Psoas muscle (tissue), 8 donors: Measurements from ENCODE around the gene ASIC4. TPM values are rescaled to one million over a fixed set of nuclear protein-coding genes. Genes with fewer than 3 reads are reported as not detected.

Experiments
- ATAC-seq, 4 donors: fragments of 200-7000 bp; cut with Tn5 transposase; one replicate each; pipeline ENCODE4 v1.9.1; 2020; ENCODE audit warnings: moderate library complexity in 3 of 4, mild to moderate bottlenecking in 2 of 4
- DNase-seq, 2 donors: peaks; one replicate each; pipeline ENCODE4 v3.0.0-alpha.2; 2020
- H3K27ac ChIP-seq: fragments of 200-600 bp; one replicate; pipeline ENCODE4 v1.8.0; 2022
- H3K27me3 ChIP-seq, 3 donors: fragments of 200-600 bp in 1 of 3; one replicate each; pipeline versions ENCODE4 v1.6.1 to v1.8.0; 2013 to 2022; ENCODE audit warnings: low read length in 2 of 3, mild to moderate bottlenecking in 2 of 3, moderate library complexity in 1 of 3; ENCODE audit not compliant: insufficient read depth in 3 of 3
- H3K36me3 ChIP-seq, 2 donors: fragments of 200-600 bp in 1 of 2; one replicate each; pipeline versions ENCODE4 v1.6.1 to v1.8.0; 2013 to 2022; ENCODE audit warnings: low read depth in 1 of 2, mild to moderate bottlenecking in 1 of 2, moderate library complexity in 1 of 2; ENCODE audit not compliant: insufficient read depth in 1 of 2
- H3K4me1 ChIP-seq: fragments of 200-600 bp; one replicate; pipeline ENCODE4 v1.8.0; 2022
- H3K4me3 ChIP-seq: fragments of 200-600 bp; one replicate; pipeline ENCODE4 v1.8.0; 2022; ENCODE audit warnings: mild to moderate bottlenecking
- H3K9me3 ChIP-seq: fragments of 200-600 bp; one replicate; pipeline ENCODE4 v1.8.0; 2022
- WGBS, 3 donors: extraction: QIAGEN DNeasy Blood & Tissue Kit; methylation state at CpG; one replicate each; pipeline versions ENCODE4 v1.1.6 to v1.1.7; 2013; 5-methylcytosine and 5-hydroxymethylcytosine counted together
- intact Hi-C, 2 donors: fragments of 100-400 bp; cut with DNase I; formaldehyde crosslinking; loops; one replicate each; pipeline versions ENCODE4 v1.11.0 to v1.14.2; 2022
- polyA plus RNA-seq, 3 donors: library from polyadenylated mRNA; stranded (reverse); fragments of 200-250 nt; gene quantifications; one replicate each; pipeline ENCODE4 v1.2.3, GENCODE V29; 2013
- total RNA-seq, 4 donors: library from RNA; stranded (reverse); fragmentation: NEBNext Ultra II Directional in 2 of 4; extraction: Animal tissue kit (Norgen Biotek cat#: 25700) in 2 of 4; gene quantifications; one replicate each; pipeline versions ENCODE4 v1.2.1 to v1.2.4, GENCODE V29; 2021 to 2023
- TF ChIP-seq, protein P1 (sequence below): fragments of 200-600 bp; IDR thresholded peaks from one replicate; pipeline ENCODE4 v1.8.0; 2022; ENCODE audit warnings: antibody characterized with exemption
- donor health status: healthy with polysubstance abuse.
- donor health status: DM: no; HTN: no; CAD: no; lungs with moderate emphysema.
- donor health status: Bipolar disorder and iron deficiency.
- donor health status: healthy.
- donor health status: DM: yes; HTN: yes; CAD: no.
- donor health status: DM: no; HTN: no; CAD: no.
- donor health status: DM: no; HTN: no; CAD: no.
- donor health status: DM: yes; HTN: yes; CAD: no.

Gene ASIC4
- total and polyA plus RNA-seq, 7 donors = 0.03 to 0.34 (median 0.26) TPM; not detected in 3

DNA sequence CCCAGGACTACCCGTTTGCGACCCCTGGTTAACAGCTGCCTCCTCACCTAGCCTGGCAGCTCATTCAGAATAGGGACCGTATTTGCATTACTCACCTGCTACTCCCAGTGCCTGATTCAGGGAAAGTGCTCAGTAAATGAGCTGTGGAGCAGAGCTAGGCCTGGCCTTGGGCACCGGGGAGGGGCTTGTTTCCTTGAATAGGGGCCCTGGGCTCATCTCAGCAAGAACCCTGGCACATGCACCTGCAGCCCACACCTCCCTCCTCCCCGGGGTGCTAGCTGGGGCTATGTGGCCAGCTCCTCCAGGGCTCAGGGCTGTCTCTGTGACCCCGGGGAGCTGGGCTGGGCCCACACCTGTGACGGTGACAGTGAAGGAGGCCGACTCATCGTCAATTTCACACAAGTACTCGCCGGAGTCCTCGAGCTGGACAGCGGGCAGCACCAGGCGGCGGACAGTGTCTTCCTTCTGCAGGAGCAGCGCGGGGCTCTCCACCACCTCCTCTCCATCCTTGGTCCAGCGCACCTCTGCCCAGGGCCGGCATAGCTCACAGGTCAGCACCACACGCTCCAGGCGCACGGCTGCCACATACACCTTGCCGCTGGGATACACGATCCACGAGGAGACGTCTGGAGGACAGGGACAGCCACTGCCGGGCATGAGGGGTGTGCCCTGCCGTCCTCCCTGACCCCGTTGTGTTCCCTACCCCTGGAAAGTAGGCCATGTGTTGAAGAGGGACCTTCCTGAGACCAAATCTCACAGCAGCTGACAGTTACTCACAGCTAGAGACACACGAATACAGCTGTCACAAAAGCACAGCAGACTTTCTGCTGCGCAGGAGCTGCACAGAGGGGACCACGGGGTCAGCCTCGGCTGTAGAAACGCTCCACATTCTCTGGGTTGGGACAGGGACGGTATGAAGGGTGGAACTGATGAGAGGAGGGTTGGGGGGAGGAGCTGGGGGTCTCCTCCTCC is 48.1 kb downstream of the ASIC4 start:
- intact Hi-C loops = no loop called here
- Histone ChIP-seq H3K27ac (no peak overlapping the region), H3K4me1 (no peaks in the 10 kb centered on the region), H3K36me3 (peaks cover 0 to 91% of the 10 kb centered on the region in 2 donors), H3K27me3 (no peaks in the 10 kb centered on the region), H3K9me3 (no peaks in the 10 kb centered on the region), H3K4me3 (no peak overlapping the region)
- WGBS, 3 donors = 74 to 78% (median 77%) methylated on average over 34 to 35 of the region's 35 CpGs
- DNase-seq = no peak
- no peak for ATAC-seq
- TF ChIP-seq, protein P1, sequence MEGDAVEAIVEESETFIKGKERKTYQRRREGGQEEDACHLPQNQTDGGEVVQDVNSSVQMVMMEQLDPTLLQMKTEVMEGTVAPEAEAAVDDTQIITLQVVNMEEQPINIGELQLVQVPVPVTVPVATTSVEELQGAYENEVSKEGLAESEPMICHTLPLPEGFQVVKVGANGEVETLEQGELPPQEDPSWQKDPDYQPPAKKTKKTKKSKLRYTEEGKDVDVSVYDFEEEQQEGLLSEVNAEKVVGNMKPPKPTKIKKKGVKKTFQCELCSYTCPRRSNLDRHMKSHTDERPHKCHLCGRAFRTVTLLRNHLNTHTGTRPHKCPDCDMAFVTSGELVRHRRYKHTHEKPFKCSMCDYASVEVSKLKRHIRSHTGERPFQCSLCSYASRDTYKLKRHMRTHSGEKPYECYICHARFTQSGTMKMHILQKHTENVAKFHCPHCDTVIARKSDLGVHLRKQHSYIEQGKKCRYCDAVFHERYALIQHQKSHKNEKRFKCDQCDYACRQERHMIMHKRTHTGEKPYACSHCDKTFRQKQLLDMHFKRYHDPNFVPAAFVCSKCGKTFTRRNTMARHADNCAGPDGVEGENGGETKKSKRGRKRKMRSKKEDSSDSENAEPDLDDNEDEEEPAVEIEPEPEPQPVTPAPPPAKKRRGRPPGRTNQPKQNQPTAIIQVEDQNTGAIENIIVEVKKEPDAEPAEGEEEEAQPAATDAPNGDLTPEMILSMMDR = no peak

DNA sequence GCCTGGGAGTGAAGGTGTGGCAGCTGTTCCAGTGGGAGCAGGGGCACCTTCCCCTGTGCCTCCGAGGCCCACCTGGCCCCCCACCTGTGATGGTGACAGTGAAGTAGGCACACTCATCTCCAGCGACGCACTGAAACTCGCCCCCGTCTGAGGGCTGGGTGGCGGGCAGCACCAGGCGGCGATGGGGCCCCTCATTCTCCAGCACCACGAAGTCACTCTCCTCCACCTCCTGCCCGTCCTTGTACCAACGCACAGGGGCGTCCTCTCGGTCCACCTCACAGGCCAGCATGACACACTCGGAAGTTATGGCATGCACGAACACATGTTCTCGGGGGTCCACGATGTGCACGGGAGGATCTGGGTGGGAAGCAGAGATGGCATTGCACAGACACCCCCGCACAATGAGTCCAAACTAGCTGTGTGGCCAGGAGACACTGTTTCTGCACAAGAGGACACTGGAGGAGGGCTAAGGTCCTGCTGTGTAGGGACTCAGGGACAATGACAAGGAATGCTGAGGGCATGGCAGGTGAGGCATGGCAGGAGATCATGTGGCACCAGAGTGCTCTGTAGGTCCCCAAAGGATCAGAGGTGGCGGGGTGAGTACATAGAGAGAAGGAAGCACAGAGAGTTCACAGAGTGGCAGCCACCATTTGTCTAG is 49.1 kb downstream of the ASIC4 start:
- WGBS, 3 donors = 88 to 90% (median 88%) methylated on average over 20 of the region's 20 CpGs
- H3K4me3 ChIP-seq = no peak overlapping the region
- no peaks in the 10 kb centered on the region for H3K4me1 ChIP-seq
- H3K36me3 ChIP-seq = peaks cover 0 to 87% of the 10 kb centered on the region in 2 donors
- H3K9me3 ChIP-seq = no peaks in the 10 kb centered on the region
- ATAC-seq (no peak), DNase-seq (no peak)
- no peaks in the 10 kb centered on the region for H3K27me3 ChIP-seq
- no peak overlapping the region for H3K27ac ChIP-seq
- TF ChIP-seq, protein P1 = no peak
- intact Hi-C loops = no loop called here

DNA sequence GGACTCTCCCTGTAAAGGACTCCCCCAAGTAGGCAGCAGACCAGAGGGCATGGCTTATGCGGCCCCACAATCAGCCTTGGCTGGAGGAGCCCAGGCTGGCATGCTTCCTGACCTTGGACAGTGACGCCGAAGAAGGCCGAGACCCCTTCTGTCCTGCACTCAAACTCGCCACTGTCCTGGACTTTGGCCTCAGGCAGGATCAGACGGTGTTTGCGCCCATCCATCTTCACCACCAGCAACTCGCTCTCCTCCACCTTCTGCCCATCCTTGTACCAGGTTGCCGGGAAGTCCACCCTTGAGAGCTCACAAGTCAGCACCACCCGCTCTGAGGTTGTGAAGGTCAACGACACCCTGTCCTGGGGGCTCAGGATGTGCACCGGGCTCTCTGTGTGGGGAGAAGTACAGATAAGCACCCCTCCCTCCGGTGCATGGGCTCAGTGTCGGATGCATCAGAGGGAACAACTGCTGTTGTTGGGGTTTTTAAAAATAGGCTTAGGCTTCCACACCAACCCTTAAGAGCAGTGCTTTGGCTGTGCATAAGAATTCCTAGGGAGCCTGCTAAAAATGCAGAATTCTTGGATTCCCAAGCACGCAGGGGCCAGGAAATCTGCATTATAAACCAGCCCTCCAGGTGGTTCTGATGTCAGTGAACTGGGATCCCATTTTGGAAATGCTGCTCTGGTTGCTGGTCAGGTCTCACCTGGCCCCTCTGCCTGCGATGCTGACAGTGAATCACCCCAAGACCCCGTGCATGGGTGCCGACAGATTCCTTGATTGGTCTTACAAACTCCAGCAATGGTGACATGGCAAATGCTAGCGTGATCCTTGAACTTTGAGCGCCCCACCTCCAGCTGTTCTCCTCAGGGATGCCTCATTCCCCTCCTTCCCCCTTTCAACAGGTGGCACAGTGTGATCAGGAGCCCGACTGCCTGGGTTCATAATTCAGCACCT is 51.1 kb downstream of the ASIC4 start:
- H3K36me3 ChIP-seq = peaks cover 0 to 80% of the 10 kb centered on the region in 2 donors
- intact Hi-C loops = loop anchor here in 1 of 2 donors (5.0 kb wide), 1 partner anchor 77 kb away; no protein-coding TSS in a partner anchor
- H3K9me3 ChIP-seq = no peaks in the 10 kb centered on the region
- no peak overlapping the region for H3K4me3 ChIP-seq
- TF ChIP-seq, protein P1 = no peak
- H3K27me3 ChIP-seq = no peaks in the 10 kb centered on the region
- ATAC-seq = no peak
- no peak overlapping the region for H3K27ac ChIP-seq
- DNase-seq = no peak
- WGBS, 3 donors = 80 to 84% (median 83%) methylated on average over 21 of the region's 21 CpGs
- peaks cover 9% of the 10 kb centered on the region for H3K4me1 ChIP-seq

DNA sequence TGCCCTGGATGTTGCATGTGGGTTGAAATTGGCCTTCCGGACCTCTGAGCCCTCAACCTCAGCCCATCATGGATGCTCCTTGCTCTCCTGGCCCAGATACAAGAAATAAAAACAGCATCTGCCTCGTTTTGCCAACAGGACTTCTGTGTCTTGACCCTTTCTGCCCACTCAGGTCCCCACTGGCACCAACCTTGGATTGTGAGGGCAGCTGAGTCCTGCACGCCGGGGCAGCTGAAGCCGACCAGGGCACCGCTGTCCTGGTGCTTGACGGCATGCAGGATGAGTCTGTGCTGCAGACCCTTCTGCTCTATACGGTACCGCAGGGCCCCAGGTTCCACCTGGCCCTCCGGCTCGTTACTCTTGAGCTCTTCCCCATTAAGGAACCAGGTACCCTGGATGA is 52.4 kb downstream of the ASIC4 start:
- ATAC-seq = no peak
- Histone ChIP-seq H3K4me3 (no peak overlapping the region), H3K27me3 (no peaks in the 10 kb centered on the region), H3K27ac (no peak overlapping the region), H3K9me3 (no peaks in the 10 kb centered on the region), H3K36me3 (peaks cover 0 to 69% of the 10 kb centered on the region in 2 donors), H3K4me1 (peaks cover 9% of the 10 kb centered on the region)
- TF ChIP-seq, protein P1 = no peak
- 84 to 88% (median 85%) methylated on average over 11 of the region's 11 CpGs for WGBS, 3 donors
- DNase-seq = no peak
- intact Hi-C loops = loop anchor here in 1 of 2 donors (5.0 kb wide), 1 partner anchor 76 kb away; no protein-coding TSS in a partner anchor
